GM18858 (cell line): ENCODE data around the gene CRYGS.

Source experiments
- ATAC-seq: cut with Tn5 transposase; IDR thresholded peaks from one replicate; pipeline ENCODE4 v1.9.1; 2021; ENCODE audit not compliant: unreplicated experiment

CRYGS gene

GRCh38 chr3:186496016-186496415 is 48.2 kb downstream of the CRYGS start:
- no peak for ATAC-seq

GRCh38 chr3:186493525-186494255 is 50.5 kb downstream of the CRYGS start:
- no peak for ATAC-seq

DNA sequence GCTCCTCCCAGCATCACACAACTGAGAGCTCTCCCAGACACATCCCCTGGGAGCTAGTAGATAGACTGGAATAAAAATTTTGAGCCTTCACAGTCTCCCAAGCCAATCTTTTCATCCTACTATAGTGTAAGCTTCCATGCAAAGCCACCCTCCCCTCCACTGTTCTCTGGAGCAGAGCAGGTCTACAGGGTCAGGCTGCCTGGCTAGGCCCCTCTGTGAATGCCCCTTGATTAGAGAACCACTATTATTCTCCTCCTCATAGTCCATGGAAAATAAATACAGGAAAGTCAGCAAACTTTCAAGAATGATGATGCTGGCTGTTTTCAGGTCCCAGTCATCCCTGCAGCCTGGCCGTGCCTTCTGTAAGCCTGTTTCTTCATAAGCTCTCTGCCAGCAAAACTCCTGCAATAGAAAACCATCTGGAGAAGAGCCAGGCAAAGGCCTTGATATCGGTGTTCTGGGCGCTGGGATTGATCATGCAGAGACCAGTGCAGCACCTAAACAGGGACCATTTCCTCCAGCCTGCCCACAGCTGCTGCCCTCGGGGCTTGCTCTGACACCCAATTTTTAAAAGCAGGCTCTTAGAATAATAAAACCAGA is 51.7 kb downstream of the CRYGS start:
- ATAC-seq = no peak

- no peak for ATAC-seq
These were observed 54.7 kb downstream of the CRYGS start for GRCh38 chr3:186489507-186489906.
